CD4-positive, alpha-beta T cell treated with Interleukin-17A for 1 hour (primary cell): ENCODE data around the gene GPR50.

Experiments
- DNase-seq: peaks from one replicate; pipeline ENCODE4 v3.0.0-alpha.2; 2020

The GPR50 gene

GRCh38 chrX:151176231-151176750 lies at the start of gene GPR50:
TSS of gene GPR50 (plus strand) at chrX:151176584. CDS start at chrX:151176722, 138 bp downstream.
- no peak for DNase-seq

- no peak for DNase-seq
Measured at GRCh38 chrX:151132531-151132930, 43.9 kb upstream of the GPR50 start.

- peak; percentile 48 for DNase-seq
Measured at GRCh38 chrX:151151665-151152267, 24.6 kb upstream of the GPR50 start.

GRCh38 chrX:151153086-151153485 lies 23.3 kb upstream of the GPR50 start:
- DNase-seq: no peak

GRCh38 chrX:151153667-151154066 lies 22.7 kb upstream of the GPR50 start:
- DNase-seq: no peak

- no peak for DNase-seq
Measured at GRCh38 chrX:151155234-151155633, 21.1 kb upstream of the GPR50 start.

GRCh38 chrX:151161690-151162089 lies 14.7 kb upstream of the GPR50 start:
- DNase-seq: no peak

GRCh38 chrX:151167791-151168345 lies 8.5 kb upstream of the GPR50 start:
- no peak for DNase-seq

- no peak for DNase-seq
Measured at GRCh38 chrX:151169783-151170182, 6.6 kb upstream of the GPR50 start.

GRCh38 chrX:151174581-151175282 lies 1.7 kb upstream of the GPR50 start:
- no peak for DNase-seq

- no peak for DNase-seq
Measured at GRCh38 chrX:151175283-151176062, 911 bp upstream of the GPR50 start.

- DNase-seq: no peak
Measured at GRCh38 chrX:151177141-151178027, 1.0 kb downstream of the GPR50 start.

GRCh38 chrX:151178746-151179145 lies 2.4 kb downstream of the GPR50 start:
- no peak for DNase-seq

GRCh38 chrX:151180400-151180799 lies 4.0 kb downstream of the GPR50 start:
- no peak for DNase-seq

- DNase-seq: no peak
Measured at GRCh38 chrX:151181088-151181487, 4.7 kb downstream of the GPR50 start.

- DNase-seq: no peak
Measured at GRCh38 chrX:151183233-151183753, 6.9 kb downstream of the GPR50 start.

- DNase-seq: no peak
Measured at GRCh38 chrX:151183912-151184565, 7.7 kb downstream of the GPR50 start.

- no peak for DNase-seq
Measured at GRCh38 chrX:151184705-151185104, 8.3 kb downstream of the GPR50 start.

- no peak for DNase-seq
Measured at GRCh38 chrX:151206871-151207270, 30.5 kb downstream of the GPR50 start.

GRCh38 chrX:151225843-151226242 lies 49.5 kb downstream of the GPR50 start:
- DNase-seq: no peak

- no peak for DNase-seq
Measured at GRCh38 chrX:151226941-151227340, 50.6 kb downstream of the GPR50 start.

- DNase-seq: no peak
Measured at GRCh38 chrX:151227627-151228026, 51.2 kb downstream of the GPR50 start.
